GM12892 (cell line): ENCODE measurements around the gene GLOD4.

Experiments
- POLR2A ChIP-seq: IDR thresholded peaks from 2 replicates; pipeline ENCODE4 v1.6.1; 2011; ENCODE audit warnings: low read depth, low read length, control low read depth
- POLR2AphosphoS5 ChIP-seq: IDR thresholded peaks from 2 replicates; pipeline ENCODE4 v1.6.1; 2011; ENCODE audit warnings: low read depth, low read length, control low read depth

DNA sequence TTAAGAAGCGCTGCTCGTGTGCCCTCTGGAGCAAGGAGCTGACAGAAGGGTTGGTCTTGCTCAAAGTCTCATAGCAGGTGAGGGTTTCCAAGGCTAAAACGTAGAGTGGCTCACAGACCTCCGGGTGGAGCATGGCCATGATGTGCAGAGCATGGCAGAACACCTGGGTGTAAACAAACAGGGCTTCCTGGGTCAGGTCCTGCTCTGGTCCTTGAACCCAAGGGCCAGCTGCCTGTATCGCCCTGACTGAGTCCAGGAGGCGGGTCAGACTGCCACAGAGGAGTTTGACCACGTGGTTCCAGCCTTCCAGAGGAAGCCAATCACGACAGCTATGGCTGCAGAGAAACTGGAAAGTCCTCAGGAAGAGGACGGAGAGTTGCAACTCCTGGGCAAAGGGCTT lies 37.1 kb downstream of the GLOD4 start:
- TF ChIP-seq POLR2A (no peak), POLR2AphosphoS5 (no peak)
